BLaER1 (cell line): Measurements from ENCODE around the gene PRR16.

ENCODE experiments used
- H3K27ac ChIP-seq: shearing (Covaris generic); formaldehyde crosslinking; 2 replicates; pipeline ENCODE4 v1.8.1; 2022
- H3K27me3 ChIP-seq: shearing (Covaris generic); formaldehyde crosslinking; 2 replicates; pipeline ENCODE4 v1.8.1; 2022
- H3K36me3 ChIP-seq: shearing (Covaris generic); formaldehyde crosslinking; 2 replicates; pipeline ENCODE4 v1.8.1; 2022
- H3K4me1 ChIP-seq: shearing (Covaris generic); formaldehyde crosslinking; 2 replicates; pipeline ENCODE4 v1.8.1; 2022
- H3K4me2 ChIP-seq: shearing (Covaris generic); formaldehyde crosslinking; 2 replicates; pipeline ENCODE4 v1.8.1; 2022
- H3K4me3 ChIP-seq: shearing (Covaris generic); formaldehyde crosslinking; 2 replicates; pipeline ENCODE4 v1.8.1; 2022
- H3K9ac ChIP-seq: shearing (Covaris generic); formaldehyde crosslinking; 2 replicates; pipeline ENCODE4 v1.8.1; 2022
- H3K9me3 ChIP-seq: shearing (Covaris generic); formaldehyde crosslinking; 2 replicates; pipeline ENCODE4 v1.8.1; 2022
- H4K20me1 ChIP-seq: shearing (Covaris generic); formaldehyde crosslinking; 2 replicates; pipeline ENCODE4 v1.8.1; 2022
- Cebpa-rat ChIP-seq: shearing (Covaris generic); IDR thresholded peaks from 2 replicates; pipeline ENCODE4 v1.8.1; 2022

PRR16 gene

GRCh38 chr5:120512791-120513650, 48.9 kb downstream of the PRR16 start:
- H3K36me3 ChIP-seq, result no peaks in the 10 kb centered on the region
- H3K4me2 ChIP-seq, result no peak overlapping the region
- H3K27ac ChIP-seq, result no peak overlapping the region
- H3K4me1 ChIP-seq, result no peaks in the 10 kb centered on the region
- TF ChIP-seq Cebpa-rat, result no peak
- no peaks in the 10 kb centered on the region for H3K27me3 ChIP-seq
- H3K9me3 ChIP-seq, result no peaks in the 10 kb centered on the region
- no peaks in the 10 kb centered on the region for H4K20me1 ChIP-seq
- no peak overlapping the region for H3K4me3 ChIP-seq
- H3K9ac ChIP-seq, result no peak overlapping the region

- no peak for TF ChIP-seq Cebpa-rat
These were observed 52.7 kb downstream of the PRR16 start for GRCh38 chr5:120516805-120517204.

GRCh38 chr5:120517607-120518252, 53.6 kb downstream of the PRR16 start:
- Histone ChIP-seq H3K27ac (no peak overlapping the region), H3K4me1 (no peaks in the 10 kb centered on the region), H3K4me2 (no peak overlapping the region)

More at GRCh38 chr5:120516805-120517204, 52.7 kb downstream of the PRR16 start:
- no peak overlapping the region for H3K27ac ChIP-seq
- no peak overlapping the region for H3K9ac ChIP-seq
- no peak overlapping the region for H3K4me2 ChIP-seq
- H3K4me1 ChIP-seq, result no peaks in the 10 kb centered on the region
- H3K27me3 ChIP-seq, result no peaks in the 10 kb centered on the region
- H3K9me3 ChIP-seq, result no peaks in the 10 kb centered on the region
- H3K4me3 ChIP-seq, result no peak overlapping the region
- no peaks in the 10 kb centered on the region for H3K36me3 ChIP-seq
- H4K20me1 ChIP-seq, result no peaks in the 10 kb centered on the region

GRCh38 chr5:120518581-120518980, 54.5 kb downstream of the PRR16 start:
- TF ChIP-seq Cebpa-rat, result no peak
- H3K4me2 ChIP-seq, result no peak overlapping the region
- no peaks in the 10 kb centered on the region for H3K4me1 ChIP-seq
- no peaks in the 10 kb centered on the region for H3K9me3 ChIP-seq
- H3K9ac ChIP-seq, result no peak overlapping the region
- H3K36me3 ChIP-seq, result no peaks in the 10 kb centered on the region
- H3K27ac ChIP-seq, result no peak overlapping the region
- H4K20me1 ChIP-seq, result no peaks in the 10 kb centered on the region
- H3K4me3 ChIP-seq, result no peak overlapping the region
- no peaks in the 10 kb centered on the region for H3K27me3 ChIP-seq

More at GRCh38 chr5:120517607-120518252, 53.6 kb downstream of the PRR16 start:
- no peaks in the 10 kb centered on the region for H4K20me1 ChIP-seq
- no peak overlapping the region for H3K4me3 ChIP-seq
- H3K9me3 ChIP-seq, result no peaks in the 10 kb centered on the region
- H3K9ac ChIP-seq, result no peak overlapping the region
- H3K27me3 ChIP-seq, result no peaks in the 10 kb centered on the region
- no peak for TF ChIP-seq Cebpa-rat
- no peaks in the 10 kb centered on the region for H3K36me3 ChIP-seq

GRCh38 chr5:120527251-120527650, 63.2 kb downstream of the PRR16 start:
- TF ChIP-seq Cebpa-rat, result no peak
- Histone ChIP-seq H4K20me1 (no peaks in the 10 kb centered on the region), H3K27me3 (no peaks in the 10 kb centered on the region), H3K4me2 (no peak overlapping the region), H3K4me3 (no peak overlapping the region), H3K9ac (no peak overlapping the region), H3K4me1 (no peaks in the 10 kb centered on the region), H3K36me3 (no peaks in the 10 kb centered on the region), H3K27ac (no peak overlapping the region), H3K9me3 (no peaks in the 10 kb centered on the region)

GRCh38 chr5:120528609-120529008, 64.5 kb downstream of the PRR16 start:
- no peak for TF ChIP-seq Cebpa-rat

GRCh38 chr5:120529386-120529785, 65.3 kb downstream of the PRR16 start:
- H3K27ac ChIP-seq, result no peak overlapping the region

More at GRCh38 chr5:120528609-120529008, 64.5 kb downstream of the PRR16 start:
- no peak overlapping the region for H3K4me2 ChIP-seq
- H3K4me3 ChIP-seq, result no peak overlapping the region
- no peaks in the 10 kb centered on the region for H3K36me3 ChIP-seq
- H4K20me1 ChIP-seq, result no peaks in the 10 kb centered on the region
- H3K9me3 ChIP-seq, result no peaks in the 10 kb centered on the region
- no peak overlapping the region for H3K27ac ChIP-seq
- H3K9ac ChIP-seq, result no peak overlapping the region
- H3K27me3 ChIP-seq, result no peaks in the 10 kb centered on the region
- no peaks in the 10 kb centered on the region for H3K4me1 ChIP-seq

GRCh38 chr5:120531215-120531614, 67.1 kb downstream of the PRR16 start:
- no peak overlapping the region for H3K4me3 ChIP-seq
- no peak overlapping the region for H3K9ac ChIP-seq
- no peaks in the 10 kb centered on the region for H3K4me1 ChIP-seq
- H3K36me3 ChIP-seq, result no peaks in the 10 kb centered on the region
- H3K4me2 ChIP-seq, result no peak overlapping the region
- no peaks in the 10 kb centered on the region for H3K27me3 ChIP-seq
- H4K20me1 ChIP-seq, result no peaks in the 10 kb centered on the region
- TF ChIP-seq Cebpa-rat, result no peak
- H3K27ac ChIP-seq, result no peak overlapping the region
- no peaks in the 10 kb centered on the region for H3K9me3 ChIP-seq

More at GRCh38 chr5:120529386-120529785, 65.3 kb downstream of the PRR16 start:
- H3K4me3 ChIP-seq, result no peak overlapping the region
- no peaks in the 10 kb centered on the region for H3K4me1 ChIP-seq
- no peak overlapping the region for H3K4me2 ChIP-seq
- H4K20me1 ChIP-seq, result no peaks in the 10 kb centered on the region
- H3K9me3 ChIP-seq, result no peaks in the 10 kb centered on the region
- no peak overlapping the region for H3K9ac ChIP-seq
- H3K36me3 ChIP-seq, result no peaks in the 10 kb centered on the region
- no peak for TF ChIP-seq Cebpa-rat
- no peaks in the 10 kb centered on the region for H3K27me3 ChIP-seq

GRCh38 chr5:120532835-120533234, 68.7 kb downstream of the PRR16 start:
- no peak for TF ChIP-seq Cebpa-rat
- Histone ChIP-seq H3K36me3 (no peaks in the 10 kb centered on the region), H3K4me3 (no peak overlapping the region), H3K9ac (no peak overlapping the region), H3K4me1 (no peaks in the 10 kb centered on the region), H3K27ac (no peak overlapping the region), H4K20me1 (no peaks in the 10 kb centered on the region), H3K4me2 (no peak overlapping the region), H3K9me3 (no peaks in the 10 kb centered on the region), H3K27me3 (no peaks in the 10 kb centered on the region)

GRCh38 chr5:120533581-120533980, 69.5 kb downstream of the PRR16 start:
- no peaks in the 10 kb centered on the region for H3K4me1 ChIP-seq
- no peak for TF ChIP-seq Cebpa-rat
- no peak overlapping the region for H3K27ac ChIP-seq
- no peak overlapping the region for H3K9ac ChIP-seq
- no peak overlapping the region for H3K4me3 ChIP-seq
- no peaks in the 10 kb centered on the region for H3K36me3 ChIP-seq
- no peak overlapping the region for H3K4me2 ChIP-seq
- H3K27me3 ChIP-seq, result no peaks in the 10 kb centered on the region
- no peaks in the 10 kb centered on the region for H3K9me3 ChIP-seq
- no peaks in the 10 kb centered on the region for H4K20me1 ChIP-seq
